HepG2 (cell line): ENCODE measurements around the gene FBP2. TPM values are rescaled to one million over a fixed set of nuclear protein-coding genes. Genes with fewer than 3 reads are reported as not detected.

ENCODE experiments used
- ATAC-seq: fragments of 200-7000 bp; cut with Tn5 transposase; 3 replicates; pipeline ENCODE4 v1.9.1; 2020; ENCODE audit warnings: mild to moderate bottlenecking, moderate library complexity
- BruUV-seq: library from RNA; stranded (reverse); fragments of 400-500 nt; replicated peaks from 2 replicates; lab custom pipeline; 2021; lab: Mats Ljungman, UMichigan
- CTCF ChIA-PET: fragments of 300-600 bp; formaldehyde crosslinking; extraction: SDS; loops from one replicate; lab custom pipeline; 2021; ENCODE audit warnings: low total read pairs, inconsistent platforms, low intra/inter-chr PET ratio; lab: Yijun Ruan, JAX
- POLR2A ChIA-PET: fragments of 350-600 bp; sonication (Branson Sonifier 250); formaldehyde crosslinking; loops from one replicate; lab custom pipeline; 2020; ENCODE audit warnings: antibody characterized with exemption, inconsistent platforms; lab: Yijun Ruan, JAX
- DNase-seq: peaks from one replicate; pipeline ENCODE4 v3.0.0-alpha.2; 2015; ENCODE audit warnings: low spot score
- FAIRE-seq: peaks from 3 replicates; lab custom pipeline; 2011; peaks lifted over from hg19 to GRCh38; lab: Jason Lieb, UNC
- H2AFZ ChIP-seq: one replicate; pipeline ENCODE4 v1.6.1; 2011; ENCODE audit warnings: low read length, inconsistent platforms
- H3K27ac ChIP-seq: fragments of 300-600 bp; 3 replicates; pipeline ENCODE4 v1.8.0; 2011; ENCODE audit warnings: mixed run types, mild to moderate bottlenecking, mixed read lengths, low read length, inconsistent platforms; ENCODE audit not compliant: insufficient read depth; ENCODE audit errors: extremely low read length
- H3K27me3 ChIP-seq, 2 experiments: fragments of 200-600 bp in 1 of 2; 2 replicates in 1 of 2; 3 replicates in 1 of 2; pipeline versions ENCODE4 v1.6.0 to v1.8.0; 2011; ENCODE audit warnings: low read length in 2 of 2, mild to moderate bottlenecking in 2 of 2, moderate library complexity in 2 of 2, inconsistent platforms in 1 of 2; ENCODE audit not compliant: insufficient read depth in 2 of 2, control insufficient read depth in 1 of 2
- H3K36me3 ChIP-seq, 2 experiments: fragments of 200-600 bp in 1 of 2; replicated peaks in 1 of 2; 2 replicates in 1 of 2; 3 replicates in 1 of 2; pipeline versions ENCODE4 v1.5.1 to v1.8.0; 2011; ENCODE audit warnings: low read length in 2 of 2, inconsistent platforms in 1 of 2; ENCODE audit not compliant: insufficient read depth in 2 of 2, control insufficient read depth in 1 of 2
- H3K4me1 ChIP-seq: 2 replicates; pipeline ENCODE4 v1.5.1; 2012; ENCODE audit warnings: low read length, inconsistent platforms; ENCODE audit not compliant: insufficient read depth
- H3K4me2 ChIP-seq: 2 replicates; pipeline ENCODE4 v1.6.0; 2011; ENCODE audit warnings: low read depth, low read length, inconsistent platforms
- H3K4me3 ChIP-seq, 3 experiments: fragments of 200-600 bp in 1 of 3; sonication (generic), shearing (Covaris generic) in 1 of 3; replicated peaks in 1 of 3; 2 replicates each; pipeline ENCODE4 v1.5.1; 2011 to 2016; ENCODE audit warnings: low read length in 3 of 3, inconsistent platforms in 2 of 3, low read depth in 2 of 3, mild to moderate bottlenecking in 2 of 3, control low read depth in 1 of 3, mixed read lengths in 1 of 3; ENCODE audit not compliant: insufficient read depth in 1 of 3
- H3K79me2 ChIP-seq: one replicate; pipeline ENCODE4 v1.6.1; 2011; ENCODE audit warnings: low read length, inconsistent platforms; ENCODE audit not compliant: insufficient read depth
- H3K9ac ChIP-seq: 2 replicates; pipeline ENCODE4 v1.6.0; 2011; ENCODE audit warnings: mild to moderate bottlenecking, low read depth, low read length, inconsistent platforms; ENCODE audit not compliant: insufficient read depth
- H3K9me3 ChIP-seq: 2 replicates; pipeline ENCODE4 v1.5.1; 2012; ENCODE audit warnings: mild to moderate bottlenecking, low read length
- H4K20me1 ChIP-seq: 2 replicates; pipeline ENCODE4 v1.6.0; 2011; ENCODE audit warnings: inconsistent platforms, mild to moderate bottlenecking, low read length, moderate library complexity; ENCODE audit not compliant: insufficient read depth
- ARNTL ChIP-seq: sonication (generic); formaldehyde crosslinking; IDR thresholded peaks from 2 replicates; pipeline ENCODE4 v1.4.0; 2020; ENCODE audit warnings: mild to moderate bottlenecking, missing genetic modification reagents
- CC2D1A ChIP-seq: sonication (generic); formaldehyde crosslinking; IDR thresholded peaks from 2 replicates; pipeline ENCODE4 v1.8.1; 2023; ENCODE audit warnings: mild to moderate bottlenecking, missing genetic modification reagents
- GZF1 ChIP-seq: sonication (generic); formaldehyde crosslinking; IDR thresholded peaks from 2 replicates; pipeline ENCODE4 v1.5.1; 2020; ENCODE audit warnings: mild to moderate bottlenecking, missing genetic modification reagents
- HMG20A ChIP-seq: IDR thresholded peaks from 2 replicates; pipeline ENCODE4 v1.6.1; 2016; ENCODE audit warnings: borderline replicate concordance
- HNRNPK ChIP-seq: fragments of 200-400 bp; formaldehyde crosslinking; IDR thresholded peaks from 2 replicates; pipeline ENCODE4 v1.6.1; 2018; ENCODE audit warnings: low read length, low read depth, moderate library complexity, mild to moderate bottlenecking; ENCODE audit not compliant: poor library complexity, severe bottlenecking
- NPAS2 ChIP-seq: sonication (generic); formaldehyde crosslinking; IDR thresholded peaks from 2 replicates; pipeline ENCODE4 v1.8.0; 2022; ENCODE audit warnings: mild to moderate bottlenecking, missing genetic modification reagents, borderline replicate concordance
- NR2C2 ChIP-seq: sonication (generic); formaldehyde crosslinking; IDR thresholded peaks from 2 replicates; pipeline ENCODE4 v1.4.0; 2020; ENCODE audit warnings: missing genetic modification reagents, mild to moderate bottlenecking, moderate library complexity, borderline replicate concordance
- NR2F2 ChIP-seq: IDR thresholded peaks from 2 replicates; pipeline ENCODE4 v1.6.1; 2012; ENCODE audit warnings: low read depth, inconsistent platforms, borderline replicate concordance
- RFX3 ChIP-seq: IDR thresholded peaks from 2 replicates; pipeline ENCODE4 v1.6.1; 2016; ENCODE audit warnings: missing biosample characterization, missing genetic modification reagents
- SATB2 ChIP-seq: sonication (generic); formaldehyde crosslinking; IDR thresholded peaks from 2 replicates; pipeline ENCODE4 v1.5.0; 2020; ENCODE audit warnings: missing genetic modification reagents
- ZNF124 ChIP-seq: sonication (generic); formaldehyde crosslinking; IDR thresholded peaks from 2 replicates; pipeline ENCODE4 v1.4.0; 2020; ENCODE audit warnings: missing genetic modification reagents
- ZNF441 ChIP-seq: sonication (generic); formaldehyde crosslinking; IDR thresholded peaks from 2 replicates; pipeline ENCODE4 v1.7.0; 2021; ENCODE audit warnings: missing genetic modification reagents, borderline replicate concordance
- ZNF564 ChIP-seq: sonication (generic); formaldehyde crosslinking; IDR thresholded peaks from 2 replicates; pipeline ENCODE4 v1.8.1; 2023; ENCODE audit warnings: mild to moderate bottlenecking, missing genetic modification reagents
- ZNF749 ChIP-seq: sonication (generic); formaldehyde crosslinking; IDR thresholded peaks from 2 replicates; pipeline ENCODE4 v1.8.0; 2022; ENCODE audit warnings: mild to moderate bottlenecking, missing genetic modification reagents, moderate library complexity, borderline replicate concordance
- ZSCAN20 ChIP-seq: sonication (generic); formaldehyde crosslinking; IDR thresholded peaks from 2 replicates; pipeline ENCODE4 v1.4.0; 2020; ENCODE audit warnings: missing genetic modification reagents, mild to moderate bottlenecking, borderline replicate concordance
- WGBS: methylation state at CpG from one replicate; pipeline ENCODE4 v1.1.6; 2017; ENCODE audit warnings: low lambda C conversion rate; 5-methylcytosine and 5-hydroxymethylcytosine counted together
- in situ Hi-C: cut with HindIII; loops from 2 replicates; pipeline ENCODE4 v1.10.0; 2017; ENCODE audit warnings: low pct_unique_long_range_greater_than_20kb; ENCODE audit not compliant: extremely low pct_ligation_motif_present
- intact Hi-C: fragments of 100-400 bp; cut with micrococcal nuclease; formaldehyde crosslinking; loops from one replicate; pipeline ENCODE4 v1.10.0; 2022; ENCODE audit not compliant: unreplicated experiment
- polyA plus RNA-seq, 8 experiments: library from polyadenylated mRNA; depleted of rRNA in 3 of 8; stranded (reverse) in 7 of 8; unstranded in 1 of 8; fragments of >200 nt; fragmentation: Illumina TruSeq in 4 of 8; extraction: Trizol in 4 of 8; gene quantifications; 2 replicates each; pipeline versions ENCODE4 v1.2.1 to v1.2.3, GENCODE V29; 2011 to 2016; ENCODE audit warnings: low read depth in 4 of 8, missing spikeins in 1 of 8, mixed read lengths in 1 of 8; ENCODE audit not compliant: insufficient read depth in 1 of 8
- total RNA-seq, 5 experiments: library from RNA; depleted of rRNA; stranded (reverse); fragments of >200 nt; fragmentation: Illumina TruSeq; extraction: Trizol; gene quantifications; 2 replicates each; pipeline ENCODE4 v1.2.3, GENCODE V29; 2016; ENCODE audit warnings: low read depth in 1 of 5

FBP2 gene
- total and polyA plus RNA-seq, 2 of the 13 experiments (the other 11 are each of a cell fraction or from before 2014, with no cell fraction given): not detected

DNA sequence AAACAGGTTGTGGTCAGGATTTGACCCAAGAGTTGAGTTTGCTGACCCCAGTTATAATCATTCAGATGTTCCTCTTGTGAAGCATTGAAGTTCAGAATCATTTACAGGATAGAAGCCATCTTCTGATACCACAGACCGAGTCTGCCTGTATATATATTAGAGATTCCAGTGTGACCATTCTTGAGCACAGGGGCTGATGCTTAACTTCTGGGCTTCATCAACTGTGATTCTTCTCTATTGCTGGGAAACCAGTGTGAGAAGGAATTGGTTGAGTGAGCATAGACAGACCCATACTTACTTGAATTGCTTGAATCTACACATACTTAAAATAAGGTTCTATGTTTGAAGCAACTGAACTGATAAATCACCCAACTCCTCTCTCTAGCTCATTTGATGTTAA is 66.7 kb downstream of the FBP2 start (continued):
- no peak for TF ChIP-seq CC2D1A (CRISPR knock-in tag)
- TF ChIP-seq SATB2 (CRISPR knock-in tag): no peak
- no peak for TF ChIP-seq ZNF441 (CRISPR knock-in tag)
- no peak for TF ChIP-seq NR2F2
- no peak for TF ChIP-seq RFX3
- no peak for TF ChIP-seq NPAS2 (CRISPR knock-in tag)
- TF ChIP-seq ZSCAN20 (CRISPR knock-in tag): no peak
- no peak for TF ChIP-seq GZF1 (CRISPR knock-in tag)

GRCh38 chr9:94526271-94526670 is 67.4 kb downstream of the FBP2 start:
- 100% methylated on average over 1 of the region's 1 CpG for WGBS
- Histone ChIP-seq H3K4me3 (no peak overlapping the region), H4K20me1 (no peaks in the 10 kb centered on the region), H3K4me1 (no peaks in the 10 kb centered on the region), H3K27me3 (no peaks in the 10 kb centered on the region), H3K27ac (no peak overlapping the region), H3K79me2 (peaks cover 1% of the 10 kb centered on the region), H2AFZ (no peak overlapping the region), H3K4me2 (no peak overlapping the region), H3K9ac (no peak overlapping the region), H3K36me3 (no peaks in the 10 kb centered on the region), H3K9me3 (no peaks in the 10 kb centered on the region)
- ChIA-PET POLR2A (no interaction called here), CTCF (no interaction called here)
- intact Hi-C loops: no loop called here
- ATAC-seq: no peak
- no TSS peak for BruUV-seq
- no peak for TF ChIP-seq ARNTL
- no peak for TF ChIP-seq ZNF124 (CRISPR knock-in tag)
- TF ChIP-seq HNRNPK: no peak
- no peak for TF ChIP-seq HMG20A (CRISPR knock-in tag)
- no peak for TF ChIP-seq ZNF564 (CRISPR knock-in tag)
- TF ChIP-seq NR2C2 (CRISPR knock-in tag): no peak
- TF ChIP-seq ZNF749: no peak
- DNase-seq: no peak
- in situ Hi-C loops: no loop called here
- FAIRE-seq: no peak
